Head of caudate nucleus (tissue), 42 donors: ENCODE measurements around the gene TLE3.
"Not testable (repeated sequence)": the region's sequence is repeated elsewhere in the genome, so short reads cannot be mapped to it uniquely, and the experiment has no call there.

Experiments
- DNase-seq, 42 donors: peaks; one replicate each; pipeline versions ENCODE4 v3.0.0 to v3.0.0-alpha.2; 2020 to 2021; ENCODE audit warnings: mixed read lengths in 7 of 42
- intact Hi-C: fragments of 100-400 bp; cut with DNase I; formaldehyde crosslinking; loops from one replicate; pipeline ENCODE4 v1.15.0; 2022

The TLE3 gene

GRCh38 chr15:70097321-70098152 lies at the start of gene TLE3:
TLE3 (minus strand) TSS chr15:70097917; CDS start chr15:70096798, 1,119 bp downstream.
- DNase-seq: peak; percentile 96 to 100 (median 99)

DNA sequence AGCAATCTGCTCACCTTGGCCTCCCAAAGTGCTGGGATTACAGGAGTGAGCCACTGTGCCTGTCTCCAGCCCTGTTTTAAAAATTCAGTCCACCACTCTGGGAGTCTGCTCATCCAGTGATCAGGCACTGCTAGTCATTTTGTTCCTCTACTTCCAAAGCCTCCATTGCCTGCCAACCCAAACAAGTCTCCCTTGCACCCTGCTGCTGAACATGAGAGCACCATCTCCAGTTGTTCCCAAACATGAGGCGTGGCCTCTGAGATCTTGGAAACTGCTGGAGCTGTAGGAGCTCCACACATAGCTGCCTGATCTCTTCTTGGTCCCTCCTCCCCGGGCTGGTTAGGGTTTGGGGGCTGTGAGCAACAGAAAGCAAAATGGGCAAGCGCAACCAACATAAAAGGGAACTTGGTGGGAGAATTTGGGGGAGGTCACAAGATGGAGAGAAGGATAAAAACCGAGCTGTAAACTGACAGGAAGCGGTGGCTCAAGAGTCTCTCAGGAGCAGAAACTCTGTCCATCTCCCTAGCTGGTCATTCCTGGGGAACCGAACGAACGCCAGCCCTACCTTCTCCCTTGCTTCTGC lies 49.6 kb upstream of the TLE3 start:
- intact Hi-C loops: no loop called here
- no peak for DNase-seq

More at GRCh38 chr15:70097321-70098152, at the start of gene TLE3:
- intact Hi-C loops: loop anchor here (10.0 kb wide), 1 partner anchor 523 kb away; no protein-coding TSS in a partner anchor

DNA sequence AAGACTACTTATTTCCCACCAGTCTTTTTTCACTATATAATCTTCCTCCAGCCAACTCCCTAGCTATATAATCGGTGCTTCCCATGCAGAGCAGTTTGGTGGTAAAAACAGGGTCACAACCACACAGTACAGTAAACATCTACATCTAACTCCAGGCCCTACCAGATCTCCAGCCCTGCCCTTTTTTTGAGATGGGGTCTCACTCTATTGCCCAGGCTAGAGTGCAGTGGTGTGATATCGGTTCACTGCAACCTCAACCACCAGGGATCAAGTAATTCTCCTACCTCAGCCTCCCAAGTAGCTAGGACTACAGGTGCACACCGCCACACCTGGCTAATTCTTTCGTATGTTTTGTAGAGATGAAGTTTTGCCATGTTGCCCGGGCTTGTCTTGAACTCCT lies 49.1 kb upstream of the TLE3 start:
- intact Hi-C loops: no loop called here
- no peak for DNase-seq

- no peak for DNase-seq
- intact Hi-C loops: no loop called here
Measured at GRCh38 chr15:70146162-70146561, 48.4 kb upstream of the TLE3 start.

- no peak for DNase-seq
- intact Hi-C loops: no loop called here
Measured at GRCh38 chr15:70145261-70145660, 47.5 kb upstream of the TLE3 start.

- intact Hi-C loops: no loop called here
- no peak for DNase-seq
Measured at GRCh38 chr15:70142322-70143191, 44.8 kb upstream of the TLE3 start.

DNA sequence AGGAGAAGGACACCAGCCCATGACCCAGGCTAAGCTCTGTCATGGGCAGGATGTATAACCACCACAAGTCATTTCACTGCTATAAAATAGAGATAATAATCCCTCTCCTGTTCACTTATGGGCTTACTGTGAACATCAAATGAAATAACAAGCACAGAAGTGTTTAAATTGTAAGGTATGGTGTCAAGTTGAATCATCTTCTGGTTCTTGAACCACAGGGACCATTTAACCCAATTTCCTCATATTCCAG lies 44.3 kb upstream of the TLE3 start:
- no peak for DNase-seq
- intact Hi-C loops: no loop called here

DNA sequence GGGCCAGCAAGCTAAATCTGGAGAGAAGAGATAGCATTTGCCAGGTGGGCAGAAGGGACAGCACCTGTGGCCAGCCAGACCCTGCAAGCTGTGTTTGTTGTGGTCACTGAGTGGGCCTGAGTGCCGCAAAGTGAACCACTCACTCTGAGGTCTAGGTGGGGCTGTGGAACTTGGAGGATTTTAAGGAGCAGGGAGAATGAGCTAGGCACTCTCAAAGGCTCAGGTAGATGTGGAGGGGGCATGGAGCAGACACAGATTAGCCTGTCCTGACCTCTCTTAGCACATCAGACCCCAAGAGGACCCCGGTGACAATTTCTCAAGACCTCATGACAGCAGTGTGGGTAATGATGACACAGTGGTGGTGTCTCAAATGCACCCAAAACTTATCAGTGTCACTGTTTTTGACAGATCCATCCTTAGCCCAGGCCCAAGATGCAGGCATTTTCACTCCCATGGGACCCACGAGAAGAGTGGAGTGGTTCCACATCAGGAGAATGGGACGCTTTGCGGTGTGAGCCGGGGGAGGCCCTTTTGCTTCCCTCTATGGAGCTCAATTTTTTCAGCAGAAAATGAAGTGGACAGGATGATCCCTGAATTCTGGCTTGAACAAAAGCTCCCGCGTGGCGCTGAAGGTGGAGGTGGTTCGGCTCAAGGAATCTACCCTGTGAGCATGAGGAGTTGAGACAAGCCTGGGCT lies 43.8 kb upstream of the TLE3 start:
- no peak for DNase-seq
- intact Hi-C loops: no loop called here

GRCh38 chr15:70140543-70141375 lies 43.0 kb upstream of the TLE3 start:
- DNase-seq: peak in 9 of 42 donors; percentile 11 to 45 (median 20)
- intact Hi-C loops: no loop called here

- intact Hi-C loops: no loop called here
- DNase-seq: no peak
Measured at GRCh38 chr15:70140025-70140542, 42.4 kb upstream of the TLE3 start.

- no peak for DNase-seq
- intact Hi-C loops: no loop called here
Measured at GRCh38 chr15:70137967-70138366, 40.2 kb upstream of the TLE3 start.

GRCh38 chr15:70137021-70137420 lies 39.3 kb upstream of the TLE3 start:
- DNase-seq, intact Hi-C loops: not testable (repeated sequence)

DNA sequence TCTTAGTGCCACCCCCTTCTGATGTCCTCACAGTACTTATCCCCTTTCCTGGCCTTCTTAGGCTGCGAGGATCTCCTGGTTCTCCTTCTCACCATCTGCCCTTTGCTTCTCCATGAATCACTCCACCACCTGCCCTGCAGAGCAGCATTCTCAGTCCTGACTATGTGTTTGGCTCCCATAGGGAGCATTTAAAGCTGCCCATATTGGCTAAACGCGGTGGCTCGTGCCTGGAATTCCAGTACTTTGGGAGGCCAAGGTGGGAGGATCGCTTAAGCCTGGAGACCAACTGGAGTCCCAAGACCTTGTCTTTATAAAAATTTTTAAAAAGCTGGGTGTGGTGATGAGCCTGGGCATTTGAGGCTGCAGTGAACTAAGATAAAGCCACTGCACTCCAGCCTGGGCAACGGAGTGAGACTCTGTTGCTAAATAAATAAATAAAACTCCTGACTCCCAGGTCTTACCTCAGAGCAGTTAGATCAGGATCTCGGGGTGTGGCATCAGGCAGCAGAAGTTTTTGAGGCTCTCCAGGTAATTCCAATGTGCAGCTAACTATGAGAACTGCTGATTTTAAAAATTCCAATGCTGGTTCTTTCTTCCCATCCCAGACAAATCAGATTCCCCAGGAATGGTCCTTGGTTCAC lies 36.2 kb upstream of the TLE3 start:
- intact Hi-C loops: no loop called here
- no peak for DNase-seq

DNA sequence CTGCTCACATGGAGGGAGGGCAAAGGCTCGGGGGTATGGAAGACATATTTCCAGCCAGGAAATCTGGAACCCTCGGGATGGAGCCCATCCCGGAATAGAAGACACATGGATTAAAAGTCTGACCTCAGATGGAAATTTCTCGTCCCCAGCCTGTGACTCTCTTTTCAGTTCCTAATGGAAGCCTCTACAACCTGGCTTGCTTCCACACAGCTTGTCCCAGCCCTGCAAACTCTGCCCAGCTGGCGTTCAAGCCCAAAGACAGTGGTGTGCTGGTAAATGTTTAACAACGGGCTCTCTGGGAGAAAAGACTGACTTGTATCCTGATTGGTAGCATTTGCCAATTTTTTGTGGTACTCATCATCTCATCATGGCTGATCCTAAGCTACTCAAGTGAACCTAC lies 35.6 kb upstream of the TLE3 start:
- peak in 18 of 42 donors; percentile 11 to 59 (median 29) for DNase-seq
- intact Hi-C loops: no loop called here

GRCh38 chr15:70132571-70132970 lies 34.9 kb upstream of the TLE3 start:
- intact Hi-C loops: no loop called here
- no peak for DNase-seq

GRCh38 chr15:70132139-70132538 lies 34.4 kb upstream of the TLE3 start:
- DNase-seq: no peak
- intact Hi-C loops: no loop called here

- intact Hi-C loops: no loop called here
- no peak for DNase-seq
Measured at GRCh38 chr15:70128414-70129140, 30.9 kb upstream of the TLE3 start.
